Kidney (tissue), 14 donors: Measurements from ENCODE around the gene PPP1R16B. TPM values are rescaled to one million over a fixed set of nuclear protein-coding genes. Genes with fewer than 3 reads are reported as not detected.

ENCODE experiments used
- DNase-seq, 5 donors: peaks; one replicate each; pipeline ENCODE4 v3.0.0-alpha.2; 2013 to 2020
- FAIRE-seq: peaks from 2 replicates; lab custom pipeline; 2012; peaks lifted over from hg19 to GRCh38; lab: Jason Lieb, UNC
- H3K27ac ChIP-seq, 2 donors: one replicate each; pipeline ENCODE4 v1.7.0; 2013; ENCODE audit warnings: low read depth in 2 of 2, low read length in 2 of 2, inconsistent platforms in 1 of 2
- H3K27me3 ChIP-seq: one replicate; pipeline ENCODE4 v1.7.1; 2013; ENCODE audit warnings: low read length, inconsistent platforms; ENCODE audit not compliant: control insufficient read depth, insufficient read depth
- H3K36me3 ChIP-seq, 3 donors: one replicate each; pipeline versions ENCODE4 v1.7.0 to v1.7.1; 2013; ENCODE audit warnings: low read length in 3 of 3, control low read depth in 1 of 3, inconsistent platforms in 1 of 3; ENCODE audit not compliant: insufficient read depth in 3 of 3, control insufficient read depth in 2 of 3
- H3K4me1 ChIP-seq, 3 donors: one replicate each; pipeline versions ENCODE4 v1.7.0 to v1.7.1; 2013; ENCODE audit warnings: low read length in 3 of 3, inconsistent platforms in 1 of 3, low read depth in 1 of 3; ENCODE audit not compliant: control insufficient read depth in 2 of 3, insufficient read depth in 2 of 3
- H3K4me3 ChIP-seq, 3 donors: one replicate each; pipeline versions ENCODE4 v1.7.0 to v1.8.1; 2013; ENCODE audit warnings: low read length in 3 of 3, control low read depth in 1 of 3, inconsistent platforms in 1 of 3
- H3K9ac ChIP-seq, 3 donors: one replicate each; pipeline versions ENCODE4 v1.7.0 to v1.7.1; 2013; ENCODE audit warnings: low read length in 3 of 3, control low read depth in 1 of 3, inconsistent platforms in 1 of 3
- H3K9me3 ChIP-seq, 3 donors: one replicate each; pipeline versions ENCODE4 v1.7.0 to v1.7.1; 2013; ENCODE audit warnings: low read length in 3 of 3, control low read depth in 1 of 3, inconsistent platforms in 1 of 3; ENCODE audit not compliant: control insufficient read depth in 2 of 3, insufficient read depth in 1 of 3
- CTCF ChIP-seq: IDR thresholded peaks from 3 replicates; pipeline ENCODE4 v1.5.1; 2012; ENCODE audit warnings: mild to moderate bottlenecking, moderate library complexity, borderline replicate concordance; ENCODE audit not compliant: insufficient read depth; ENCODE audit errors: extremely low read depth
- intact Hi-C: fragments of 100-400 bp; cut with DNase I; formaldehyde crosslinking; loops from one replicate; pipeline ENCODE4 v1.11.1; 2022
- polyA plus RNA-seq: library from polyadenylated mRNA; stranded (reverse); fragments of 350-450 nt; fragmentation: Illumina TruSeq; extraction: RNeasy Lipid Tissue Mini Kit (QIAGEN cat#74804); gene quantifications from one replicate; pipeline ENCODE4 v1.2.3, GENCODE V29; 2014; ENCODE audit warnings: low read depth, low replicate concordance; ENCODE audit not compliant: insufficient read depth
- total RNA-seq: library from RNA; stranded (reverse); fragmentation: NEBNext Ultra II Directional; extraction: Animal tissue kit (Norgen Biotek cat#: 25700); gene quantifications from one replicate; pipeline ENCODE4 v1.2.1, GENCODE V29; 2021
- donor health status: control.
- donor health status: control.
- donor health status: control.
- donor health status: control.
- donor health status: control.
- donor health status: DM: yes; HTN: yes; CAD: no.
- donor health status: Normal renal cell carcinoma (clear cell type).

Gene PPP1R16B
- total and polyA plus RNA-seq, 2 donors from 2014 or later: 11.5 to 29.4 TPM

- Histone ChIP-seq H3K4me1 (peaks cover 0 to 4% (median 2%) of the 10 kb centered on the region in 3 donors), H3K9ac (no peak overlapping the region)
Observed at GRCh38 chr20:38838326-38838725, 32.8 kb downstream of the PPP1R16B start.

GRCh38 chr20:38839563-38839962 lies 34.1 kb downstream of the PPP1R16B start:
- FAIRE-seq: no peak
- Histone ChIP-seq H3K36me3 (peaks cover 0 to 2% (median 0%) of the 10 kb centered on the region in 3 donors), H3K9me3 (no peaks in the 10 kb centered on the region), H3K9ac (no peak overlapping the region), H3K27ac (no peak overlapping the region), H3K27me3 (no peaks in the 10 kb centered on the region), H3K4me3 (no peak overlapping the region), H3K4me1 (peaks cover 0 to 2% (median 0%) of the 10 kb centered on the region in 3 donors)
- DNase-seq: no peak
- intact Hi-C loops: no loop called here
- no peak for TF ChIP-seq CTCF

More at GRCh38 chr20:38838326-38838725, 32.8 kb downstream of the PPP1R16B start:
- DNase-seq (no peak), FAIRE-seq (no peak)
- Histone ChIP-seq H3K27me3 (no peaks in the 10 kb centered on the region), H3K27ac (no peak overlapping the region), H3K36me3 (peaks cover 0 to 2% (median 0%) of the 10 kb centered on the region in 3 donors), H3K9me3 (no peaks in the 10 kb centered on the region), H3K4me3 (no peak overlapping the region)
- TF ChIP-seq CTCF: no peak
- intact Hi-C loops: no loop called here

- no peak for TF ChIP-seq CTCF
- peak in 2 of 5 donors; percentile 14 to 53 for DNase-seq
Observed at GRCh38 chr20:38840053-38840893, 34.8 kb downstream of the PPP1R16B start.

More at GRCh38 chr20:38840053-38840893, 34.8 kb downstream of the PPP1R16B start:
- Histone ChIP-seq H3K4me3 (no peak overlapping the region), H3K4me1 (peaks cover 0 to 2% (median 0%) of the 10 kb centered on the region in 3 donors), H3K27me3 (no peaks in the 10 kb centered on the region), H3K36me3 (peaks cover 0 to 2% (median 0%) of the 10 kb centered on the region in 3 donors), H3K9ac (no peak overlapping the region), H3K27ac (peak overlapping the region in 1 of 2 donors; percentile 50), H3K9me3 (no peaks in the 10 kb centered on the region)
- FAIRE-seq: no peak
- intact Hi-C loops: no loop called here
